IPS-NIHi7 (cell line): ENCODE results near the gene EMX1.
"Not testable (repeated sequence)": the region's sequence is repeated elsewhere in the genome, so short reads cannot be mapped to it uniquely, and the experiment has no call there.

Source experiments
- DNase-seq: peaks from one replicate; pipeline ENCODE4 v3.0.0; 2012; ENCODE audit warnings: mixed read lengths; ENCODE audit errors: extremely low spot score

The EMX1 gene

DNA sequence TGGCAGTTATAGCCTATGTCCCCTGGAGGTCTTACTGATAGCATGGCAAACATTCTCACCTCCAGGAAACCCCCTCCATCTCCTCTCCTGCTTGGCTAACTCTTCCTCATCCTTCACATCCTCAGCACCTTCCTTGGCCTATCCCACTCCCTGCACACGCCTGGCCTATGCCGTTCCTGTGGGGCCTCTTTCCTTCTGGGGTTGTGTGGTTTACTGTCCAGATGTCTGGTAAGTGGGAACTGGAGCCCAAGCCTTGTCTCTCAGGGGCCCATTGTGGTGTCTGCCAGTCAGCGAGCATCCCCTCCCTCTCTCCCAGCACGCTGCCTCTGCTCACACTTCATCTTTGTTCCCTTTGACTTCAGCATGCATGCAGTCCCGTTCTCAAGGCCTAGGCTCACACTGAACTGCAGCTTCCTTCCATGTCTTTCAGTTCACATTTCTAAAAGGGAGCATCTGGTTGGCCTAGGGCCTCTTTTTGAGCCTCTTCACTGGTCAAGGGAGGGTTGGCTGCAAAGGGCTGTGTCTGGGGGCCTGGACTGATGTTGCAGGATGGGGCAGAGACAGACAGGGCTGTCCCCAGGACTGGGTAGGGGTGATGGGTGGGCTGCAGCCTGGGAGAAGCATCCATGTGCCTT, 17.0 kb upstream of the EMX1 start:
- no peak for DNase-seq

- no peak for DNase-seq
These were observed 15.9 kb upstream of the EMX1 start for GRCh38 chr2:72901426-72901825.

DNA sequence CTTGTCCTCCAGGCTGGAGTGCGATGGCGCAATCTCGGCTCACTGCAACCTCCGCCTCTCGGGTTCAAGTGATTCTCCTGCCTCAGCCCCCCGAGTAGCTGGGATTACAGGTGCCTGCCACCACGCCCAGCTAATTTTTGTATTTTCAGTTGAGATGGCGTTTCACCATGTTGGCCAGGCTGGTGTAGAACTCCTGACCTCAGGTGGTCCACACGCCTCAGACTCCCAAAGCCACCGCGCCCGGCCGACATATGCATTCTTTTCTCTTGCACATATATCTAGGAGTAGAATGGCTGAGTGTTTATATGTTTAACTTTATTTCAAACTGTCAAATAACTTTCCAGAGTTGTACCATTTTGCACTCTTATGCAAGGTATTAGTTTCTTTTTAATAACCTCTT, 9.9 kb upstream of the EMX1 start:
- not testable (repeated sequence) for DNase-seq

GRCh38 chr2:72908741-72909140, 8.6 kb upstream of the EMX1 start:
- DNase-seq = no peak

GRCh38 chr2:72911256-72911655, 6.1 kb upstream of the EMX1 start:
- DNase-seq = no peak

DNA sequence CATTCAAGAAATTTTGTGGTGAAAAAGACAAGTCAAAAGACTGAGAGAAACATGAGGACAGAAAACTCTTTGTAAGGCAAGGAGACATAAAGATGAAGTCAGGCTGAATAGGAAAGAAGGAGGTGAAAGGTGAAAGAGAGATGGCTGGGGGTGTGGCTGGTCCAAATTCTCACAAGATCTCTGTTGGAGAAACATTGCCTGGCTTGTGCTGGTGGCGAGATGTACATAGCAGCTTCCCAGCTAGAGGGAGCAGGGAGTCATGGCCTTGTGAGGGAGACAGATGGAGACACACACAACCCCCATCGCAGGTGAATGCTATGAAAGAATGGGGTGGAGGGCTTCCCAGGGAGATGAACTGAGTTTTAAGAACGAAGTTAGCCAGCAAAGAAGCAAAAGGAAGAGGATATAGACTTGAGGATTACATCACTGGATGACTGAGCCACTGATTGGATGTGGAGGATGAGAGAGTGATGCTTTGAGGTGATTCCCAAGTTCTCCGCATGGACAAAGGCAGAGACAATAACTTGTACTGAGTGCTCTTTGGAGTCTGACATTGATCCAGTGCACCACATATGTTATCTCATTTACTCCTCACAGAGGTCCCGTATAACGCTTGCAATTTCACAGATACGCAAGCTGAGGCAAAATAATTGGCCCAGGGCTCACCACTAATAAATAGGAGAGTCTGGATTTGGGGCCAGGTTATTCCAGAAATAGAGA, 3.7 kb upstream of the EMX1 start:
- DNase-seq = no peak

GRCh38 chr2:72914206-72914559, 3.1 kb upstream of the EMX1 start:
- no peak for DNase-seq

- DNase-seq = no peak
These were observed 2.6 kb upstream of the EMX1 start for GRCh38 chr2:72914589-72915319.

DNA sequence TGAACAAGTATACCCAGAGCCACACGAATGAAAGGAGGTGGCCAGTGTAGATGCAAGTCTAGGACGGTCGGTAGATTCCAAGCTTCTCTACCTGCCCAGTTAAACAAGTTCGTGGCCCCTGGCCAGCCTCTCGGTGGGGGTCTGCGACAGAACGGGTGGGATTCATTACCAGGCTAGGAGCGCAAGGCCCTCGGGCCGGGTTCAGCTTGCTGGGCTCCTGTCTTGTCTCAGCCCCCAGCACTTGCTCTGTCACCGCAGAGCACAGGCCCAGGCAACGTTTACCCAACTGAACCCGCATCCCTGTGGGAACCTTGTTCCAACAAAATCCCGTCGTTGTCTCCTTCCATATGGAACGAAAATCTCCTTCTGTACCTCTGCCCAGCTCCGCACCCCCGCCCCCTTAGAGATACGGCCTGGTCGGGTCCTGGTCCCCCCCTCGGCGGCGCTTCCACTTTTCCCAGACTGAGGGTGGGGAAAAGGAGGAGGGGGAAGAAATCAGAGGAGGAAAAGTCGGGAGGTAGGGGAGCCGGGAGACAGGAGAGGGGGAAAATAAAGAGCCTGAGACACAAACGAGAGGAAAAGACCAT, 1.9 kb upstream of the EMX1 start:
- no peak for DNase-seq

- DNase-seq = peak; percentile 73
These were observed 1.2 kb upstream of the EMX1 start for GRCh38 chr2:72915907-72916742.

- no peak for DNase-seq
These were observed 579 bp upstream of the EMX1 start for GRCh38 chr2:72916743-72917137.

DNA sequence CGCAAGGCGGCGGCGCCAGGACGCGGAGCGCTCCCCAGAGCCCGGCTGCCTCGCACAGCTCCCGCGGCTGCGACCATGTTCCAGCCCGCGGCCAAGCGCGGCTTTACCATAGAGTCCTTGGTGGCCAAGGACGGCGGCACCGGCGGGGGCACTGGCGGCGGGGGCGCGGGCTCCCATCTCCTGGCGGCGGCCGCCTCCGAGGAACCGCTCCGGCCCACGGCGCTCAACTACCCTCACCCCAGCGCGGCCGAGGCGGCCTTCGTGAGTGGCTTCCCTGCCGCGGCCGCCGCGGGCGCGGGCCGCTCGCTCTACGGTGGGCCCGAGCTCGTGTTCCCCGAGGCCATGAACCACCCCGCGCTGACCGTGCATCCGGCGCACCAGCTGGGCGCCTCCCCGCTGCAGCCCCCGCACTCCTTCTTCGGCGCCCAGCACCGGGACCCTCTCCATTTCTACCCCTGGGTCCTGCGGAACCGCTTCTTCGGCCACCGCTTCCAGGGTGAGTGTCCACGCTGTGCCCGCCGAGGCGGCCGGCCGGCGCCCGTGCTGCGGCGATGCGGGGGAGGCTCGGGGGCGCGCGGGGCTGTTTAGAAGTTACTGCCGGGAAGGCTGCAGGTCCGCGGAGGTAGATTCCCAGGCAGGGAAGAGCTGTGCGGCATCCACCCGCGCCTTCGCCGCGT, 696 bp downstream of the EMX1 start:
- no peak for DNase-seq

GRCh38 chr2:72919414-72920317, 2.3 kb downstream of the EMX1 start:
- no peak for DNase-seq

DNA sequence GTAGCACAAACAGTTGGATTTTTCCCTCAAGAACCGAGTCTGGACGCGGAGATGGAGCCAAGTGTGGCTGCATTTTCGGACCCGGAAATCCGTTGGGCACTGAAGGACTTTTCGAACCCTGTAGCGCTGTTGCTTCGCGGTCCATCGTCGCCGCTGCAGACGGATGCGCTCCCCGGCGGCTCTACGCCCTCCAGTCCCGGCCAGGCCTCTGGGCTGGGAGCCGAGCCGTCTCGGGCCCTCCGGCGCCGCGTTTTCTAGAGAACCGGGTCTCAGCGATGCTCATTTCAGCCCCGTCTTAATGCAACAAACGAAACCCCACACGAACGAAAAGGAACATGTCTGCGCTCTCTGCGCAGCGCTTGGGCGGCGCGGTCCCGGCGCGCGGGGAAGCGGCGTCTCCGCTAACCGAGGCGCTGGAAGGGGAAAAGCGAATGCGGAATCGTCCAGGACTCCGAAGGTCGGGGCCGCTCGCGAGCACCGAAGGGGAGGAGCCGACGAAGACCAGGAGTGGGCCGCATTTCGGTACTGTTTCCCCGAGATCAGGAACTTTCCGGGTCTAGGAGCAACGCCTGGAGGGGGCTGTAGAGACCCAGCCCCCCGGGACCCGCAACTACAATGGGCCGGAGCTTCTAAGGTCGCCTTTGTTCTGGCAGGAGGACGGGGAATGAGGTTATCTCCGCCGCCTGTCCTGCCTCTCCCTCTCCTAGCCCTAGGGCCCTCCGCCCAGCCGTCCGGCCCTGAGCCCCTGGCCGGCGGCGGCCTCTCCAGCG, 3.2 kb downstream of the EMX1 start:
- DNase-seq = peak; percentile 59

DNA sequence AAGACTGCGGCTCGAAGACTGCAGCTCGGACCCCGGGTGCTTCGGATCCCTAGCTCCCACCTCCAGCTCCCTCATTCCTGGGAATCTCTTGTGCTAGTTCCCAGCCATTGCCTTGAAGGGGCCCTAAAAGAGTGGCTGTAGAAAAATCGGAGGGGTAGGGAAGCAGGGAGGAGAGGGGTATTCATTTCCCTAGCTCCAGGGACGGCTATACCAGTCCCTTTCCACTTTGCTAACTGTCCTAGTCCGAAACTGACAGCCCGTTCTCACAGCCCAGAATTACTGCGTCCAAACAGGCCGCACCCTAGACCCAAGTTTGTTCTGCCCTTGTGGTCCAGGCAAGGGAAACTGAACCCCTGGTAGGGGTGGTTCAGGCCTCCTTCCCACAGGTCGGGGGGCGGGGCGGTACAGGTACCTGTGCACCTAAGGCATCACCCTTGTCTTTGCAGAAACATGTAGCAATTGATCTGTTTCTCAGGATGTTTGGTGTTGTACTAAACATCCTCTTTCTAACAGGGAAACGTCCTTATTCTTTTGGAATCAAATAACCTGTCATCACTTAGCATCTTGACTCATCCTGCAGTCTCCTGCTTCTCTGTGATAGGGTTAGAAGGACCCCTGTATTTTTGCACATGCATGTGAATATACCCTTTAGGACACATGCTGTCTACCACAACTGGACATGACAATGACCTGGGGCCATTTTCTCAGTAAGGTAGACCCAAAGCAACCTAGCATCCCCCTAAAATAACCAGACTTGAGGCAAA, 4.0 kb downstream of the EMX1 start:
- DNase-seq = no peak

GRCh38 chr2:72921853-72922252, 4.5 kb downstream of the EMX1 start:
- DNase-seq = no peak

- no peak for DNase-seq
These were observed 6.6 kb downstream of the EMX1 start for GRCh38 chr2:72923833-72924352.
